Erythroblast (primary cell): ENCODE measurements around the gene NF1.

Experiments used
- GATA1 ChIP-seq: IDR thresholded peaks from 2 replicates; pipeline ENCODE4 v1.6.1; 2011; ENCODE audit warnings: low read depth, mild to moderate bottlenecking, control low read depth, low read length, moderate library complexity
- POLR2A ChIP-seq: IDR thresholded peaks from 2 replicates; pipeline ENCODE4 v1.6.1; 2011; ENCODE audit warnings: mild to moderate bottlenecking, low read length

DNA sequence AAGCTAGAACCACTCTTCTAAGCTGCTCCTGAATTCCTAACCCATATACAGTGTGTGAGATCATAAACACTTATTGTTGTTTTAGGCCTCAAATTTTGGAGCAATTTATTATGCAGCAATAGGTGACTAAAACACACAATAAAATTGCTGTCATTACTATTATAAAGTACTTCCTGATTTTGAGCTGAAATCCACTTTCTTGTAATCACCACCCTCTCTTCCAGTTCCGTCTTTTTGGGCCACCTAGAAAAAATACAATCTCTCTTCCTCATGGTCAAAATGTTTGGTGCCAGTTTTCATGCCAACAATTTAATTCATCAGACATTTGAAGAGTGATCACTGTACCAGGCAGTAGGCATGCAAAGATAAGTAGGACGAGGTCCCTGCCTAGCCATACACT is 43.3 kb upstream of the NF1 start:
- TF ChIP-seq POLR2A = no peak
- no peak for TF ChIP-seq GATA1
